Spleen (tissue), 7 donors: ENCODE data around the gene TNKS1BP1.

ENCODE experiments used
- POLR2A ChIP-seq, 3 donors: fragments of 450-650 bp; IDR thresholded peaks; one replicate each; pipeline ENCODE4 v1.5.1; 2017; ENCODE audit warnings: antibody characterized with exemption in 3 of 3, mild to moderate bottlenecking in 1 of 3
- POLR2AphosphoS5 ChIP-seq, 3 donors: sonication (generic); formaldehyde crosslinking; IDR thresholded peaks; one replicate each; pipeline ENCODE4 v1.5.1; 2017; ENCODE audit warnings: antibody characterized with exemption in 3 of 3
- TF ChIP-seq, protein P1 (sequence below), 11 experiments: fragments of 200-600 bp in 7 of 11; fragments of 450-650 bp in 4 of 11; sonication (generic) in 4 of 11; IDR thresholded peaks in 8 of 11; conservative IDR thresholded peaks in 3 of 11; 1 replicate in 7 of 11; 2 replicates in 4 of 11; pipeline versions ENCODE4 v1.4.0 to v1.8.0; 2016 to 2021; ENCODE audit warnings: antibody characterized with exemption in 11 of 11, inconsistent platforms in 4 of 11, mild to moderate bottlenecking in 1 of 11
- donor health status: DM: no; HTN: no; CAD: no; lungs with moderate emphysema.
- donor health status: DM: no; HTN: no; CAD: no.
- donor health status: DM: no; HTN: no; CAD: no.

DNA sequence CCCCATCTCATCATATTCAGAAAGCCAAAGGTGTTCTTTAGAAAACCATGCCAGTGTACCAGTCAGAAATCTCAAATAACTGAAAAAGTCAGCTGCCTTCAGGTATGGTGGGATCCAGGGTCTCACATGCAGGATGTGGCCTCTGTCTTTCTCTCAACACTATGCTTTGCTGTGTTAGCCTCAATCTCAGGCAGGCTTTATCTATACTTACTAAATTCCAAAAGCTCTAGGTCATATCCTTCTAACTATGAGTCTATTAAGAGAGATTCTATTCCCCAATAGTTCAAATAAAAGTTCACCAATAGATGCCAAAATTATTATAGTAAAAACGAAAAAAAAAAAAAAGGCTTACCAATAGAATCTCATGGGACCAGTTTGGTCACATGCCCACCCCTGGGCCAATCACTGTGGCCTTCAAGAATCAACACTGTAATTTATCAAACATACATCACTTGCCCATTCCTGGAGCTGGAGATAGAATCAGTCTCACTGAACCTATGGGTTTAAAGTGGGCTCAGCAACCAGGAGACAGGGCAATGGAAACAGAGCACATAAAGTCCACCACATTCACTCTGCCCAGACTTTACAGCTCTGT is 49.8 kb downstream of the TNKS1BP1 start:
- TF ChIP-seq, protein P1, sequence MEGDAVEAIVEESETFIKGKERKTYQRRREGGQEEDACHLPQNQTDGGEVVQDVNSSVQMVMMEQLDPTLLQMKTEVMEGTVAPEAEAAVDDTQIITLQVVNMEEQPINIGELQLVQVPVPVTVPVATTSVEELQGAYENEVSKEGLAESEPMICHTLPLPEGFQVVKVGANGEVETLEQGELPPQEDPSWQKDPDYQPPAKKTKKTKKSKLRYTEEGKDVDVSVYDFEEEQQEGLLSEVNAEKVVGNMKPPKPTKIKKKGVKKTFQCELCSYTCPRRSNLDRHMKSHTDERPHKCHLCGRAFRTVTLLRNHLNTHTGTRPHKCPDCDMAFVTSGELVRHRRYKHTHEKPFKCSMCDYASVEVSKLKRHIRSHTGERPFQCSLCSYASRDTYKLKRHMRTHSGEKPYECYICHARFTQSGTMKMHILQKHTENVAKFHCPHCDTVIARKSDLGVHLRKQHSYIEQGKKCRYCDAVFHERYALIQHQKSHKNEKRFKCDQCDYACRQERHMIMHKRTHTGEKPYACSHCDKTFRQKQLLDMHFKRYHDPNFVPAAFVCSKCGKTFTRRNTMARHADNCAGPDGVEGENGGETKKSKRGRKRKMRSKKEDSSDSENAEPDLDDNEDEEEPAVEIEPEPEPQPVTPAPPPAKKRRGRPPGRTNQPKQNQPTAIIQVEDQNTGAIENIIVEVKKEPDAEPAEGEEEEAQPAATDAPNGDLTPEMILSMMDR (IDR thresholded peaks at IDR 0.05 in 8 of 11, conservative IDR thresholded peaks at IDR 0.05 in 3 of 11) = no peak
- TF ChIP-seq POLR2A (IDR thresholded peaks at IDR 0.05) = no peak
- TF ChIP-seq POLR2AphosphoS5 (IDR thresholded peaks at IDR 0.05) = no peak
